ENCODE data around the gene TIGD3. TPM values are rescaled to one million over a fixed set of nuclear protein-coding genes. Genes with fewer than 3 reads are reported as not detected.

Gene TIGD3
- total and polyA plus RNA-seq, 10 of the 15 experiments (the other 5 are each of a cell fraction or from before 2014, with no cell fraction given): 0.13 to 1.4 (median 0.57) TPM

- Histone ChIP-seq H3K27me3 (replicated peaks in 1 of 2; ENCODE audit: control insufficient read depth in 2 of 2, insufficient read depth in 2 of 2, low read length in 1 of 2) (peaks cover 0 to 1% of the 10 kb centered on the region in 2 experiments; a peak in 2 of 4 replicates), H3K9ac (ENCODE audit: control insufficient read depth, insufficient read depth, low read length) (peak within 1 kb of the TSS; percentile 31; the same call in 1 of the 2 replicates), H3K36me3 (ENCODE audit: control insufficient read depth in 2 of 2, insufficient read depth in 2 of 2, low read length in 1 of 2) (no peaks in the 10 kb centered on the region), H3K4me3 (peak within 1 kb of the TSS; percentile 95), H3K79me2 (ENCODE audit: control insufficient read depth, insufficient read depth, low read length) (no peaks in the 10 kb centered on the region), H3K4me1 (ENCODE audit: control insufficient read depth, insufficient read depth, low read length) (no peaks in the 10 kb centered on the region), H3K27ac (ENCODE audit: control insufficient read depth, insufficient read depth) (no peak within 1 kb of the TSS), H3K4me2 (ENCODE audit: control insufficient read depth, insufficient read depth) (peak within 1 kb of the TSS; percentile 80), H2AFZ (ENCODE audit: control insufficient read depth, low read depth, low read length) (peak within 1 kb of the TSS; percentile 84), H4K20me1 (ENCODE audit: control insufficient read depth, insufficient read depth) (no peaks in the 10 kb centered on the region), H3K9me3 (replicated peaks; ENCODE audit: control insufficient read depth, insufficient read depth, low read length) (no peaks in the 10 kb centered on the region)
- ATAC-seq (peak; percentile 97), FAIRE-seq (no peak), DNase-seq (ENCODE audit: low read depth, low spot score) (no peak)
- 2% methylated on average over 59 of the region's 74 CpGs for WGBS (ENCODE audit: insufficient coverage, insufficient replicate concordance, low lambda C conversion rate, missing lambda C conversion rate)
- no TSS peak for BruUV-seq (replicated peaks)
- ChIA-PET SMC1A (ENCODE audit: uncharacterized antibody, unreplicated experiment) (interaction anchor here (0.5 to 11.6 kb wide), 11 partner anchors 15 to 474 kb away, joined by 3 to 180 read pairs (median 4); no protein-coding TSS in a partner anchor), CTCF (interaction anchor here (0.7 to 15.4 kb wide), 38 partner anchors 10 to 1183 kb away, joined by 3 to 351 read pairs (median 5); partner anchors contain the start of genes DPF2, POLA2 and TM7SF2), POLR2A (interaction anchor here (0.5 to 3.1 kb wide), 7 partner anchors 15 to 299 kb away, joined by 3 to 29 read pairs (median 5); no protein-coding TSS in a partner anchor), RAD21 (ENCODE audit: unreplicated experiment) (interaction anchor here (0.8 to 7.9 kb wide), 19 partner anchors 12 to 536 kb away, joined by 3 to 254 read pairs (median 5); partner anchors contain the start of genes DPF2 and TM7SF2)
- intact Hi-C loops (cut with micrococcal nuclease; ENCODE audit: unreplicated experiment) (loop anchor here (1.0 to 5.0 kb wide), 4 partner anchors 39 to 198 kb away; no protein-coding TSS in a partner anchor), in situ Hi-C loops (cut with MboI) (no loop called here)
- no peak for TF ChIP-seq ATF3 (IDR thresholded peaks at IDR 0.05; ENCODE audit: borderline replicate concordance, extremely low read depth, low read depth, low read length)
- TF ChIP-seq IKZF1 (conservative IDR thresholded peaks at IDR 0.05): peak; percentile 61
- no peak for TF ChIP-seq NFXL1 (IDR thresholded peaks at IDR 0.05; ENCODE audit: borderline replicate concordance)
- 0 out of 2 replicates have a peak, but pooled peaks have one; percentile 32 for TF ChIP-seq YY1 (IDR thresholded peaks at IDR 0.05; ENCODE audit: low read depth, low read length)
- TF ChIP-seq FOS (IDR thresholded peaks at IDR 0.05; ENCODE audit: borderline replicate concordance, extremely low read depth, insufficient read length): no peak
- no peak for TF ChIP-seq SP1 (IDR thresholded peaks at IDR 0.05; ENCODE audit: low read depth, low read length)
- no peak for TF ChIP-seq RAD21 (IDR thresholded peaks at IDR 0.05; ENCODE audit: insufficient read depth, low read depth, low read length)
- peak in 1 of 2 experiments; percentile 48; a peak in 1 of 3 replicates for TF ChIP-seq EGR1 (IDR thresholded peaks at IDR 0.05; ENCODE audit: borderline replicate concordance in 1 of 2, low read depth in 2 of 2, low read length in 2 of 2)
- 0 out of 2 replicates have a peak, but pooled peaks have one; percentile 16 for TF ChIP-seq NR2F1 (conservative IDR thresholded peaks at IDR 0.05)
- peak; percentile 44; the same call in 1 of the 2 replicates for TF ChIP-seq DPF2 (IDR thresholded peaks at IDR 0.05)
- TF ChIP-seq REST (IDR thresholded peaks at IDR 0.05; ENCODE audit: low read depth, low read length): peak; percentile 41; the same call in 1 of the 2 replicates
- TF ChIP-seq LARP7 (IDR thresholded peaks at IDR 0.05): peak; percentile 38; the same call in 1 of the 2 replicates
- TF ChIP-seq BCL3 (IDR thresholded peaks at IDR 0.05; ENCODE audit: borderline replicate concordance, insufficient read depth, low read depth, low read length, poor library complexity, severe bottlenecking): peak; percentile 38
- TF ChIP-seq YBX1 (IDR thresholded peaks at IDR 0.05): no peak
- TF ChIP-seq ELK1 (IDR thresholded peaks at IDR 0.05; ENCODE audit: low read depth, low read length): no peak
- no peak for TF ChIP-seq ZNF622 (IDR thresholded peaks at IDR 0.05)
Observed at GRCh38 chr11:65314501-65315203, 39.9 kb upstream of the TIGD3 start, which contains the start of gene CDC42EP2. Gene CDC42EP2, plus strand, starts transcription at chr11:65314866. Its CDS starts 6,033 bp downstream, at chr11:65320899.
